LNCAP (cell line): ENCODE results near the gene POFUT1.

Source experiments
- TF ChIP-seq, protein P1 (sequence below): fragments of 450-650 bp; IDR thresholded peaks from 2 replicates; pipeline ENCODE4 v1.5.1; 2017; ENCODE audit warnings: mild to moderate bottlenecking

Gene POFUT1

DNA sequence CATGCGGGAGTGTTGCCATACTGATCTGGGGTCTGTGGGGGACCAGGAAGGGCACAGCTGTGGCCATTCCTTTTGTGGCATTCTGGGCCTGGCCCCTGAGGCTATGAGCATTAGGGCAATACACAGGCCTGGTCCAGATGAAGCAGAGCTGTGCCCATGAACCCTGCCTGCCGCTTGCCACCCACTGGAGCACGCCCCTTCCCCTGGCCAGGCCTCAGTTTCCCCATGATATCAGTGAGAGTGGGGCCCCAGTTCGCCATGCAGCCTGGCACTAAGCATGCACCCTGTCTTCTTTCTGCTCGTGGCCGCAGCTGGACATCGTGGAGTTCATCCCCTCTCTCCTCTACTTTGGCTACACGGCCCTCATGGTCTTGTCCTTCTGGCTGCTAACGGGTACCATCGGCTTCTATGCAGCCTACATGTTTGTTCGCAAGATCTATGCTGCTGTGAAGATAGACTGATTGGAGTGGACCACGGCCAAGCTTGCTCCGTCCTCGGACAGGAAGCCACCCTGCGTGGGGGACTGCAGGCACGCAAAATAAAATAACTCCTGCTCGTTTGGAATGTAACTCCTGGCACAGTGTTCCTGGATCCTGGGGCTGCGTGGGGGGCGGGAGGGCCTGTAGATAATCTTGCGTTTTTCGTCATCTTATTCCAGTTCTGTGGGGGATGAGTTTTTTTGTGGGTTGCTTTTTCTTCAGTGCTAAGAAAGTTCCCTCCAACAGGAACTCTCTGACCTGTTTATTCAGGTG lies 42.5 kb upstream of the POFUT1 start:
- TF ChIP-seq, protein P1, sequence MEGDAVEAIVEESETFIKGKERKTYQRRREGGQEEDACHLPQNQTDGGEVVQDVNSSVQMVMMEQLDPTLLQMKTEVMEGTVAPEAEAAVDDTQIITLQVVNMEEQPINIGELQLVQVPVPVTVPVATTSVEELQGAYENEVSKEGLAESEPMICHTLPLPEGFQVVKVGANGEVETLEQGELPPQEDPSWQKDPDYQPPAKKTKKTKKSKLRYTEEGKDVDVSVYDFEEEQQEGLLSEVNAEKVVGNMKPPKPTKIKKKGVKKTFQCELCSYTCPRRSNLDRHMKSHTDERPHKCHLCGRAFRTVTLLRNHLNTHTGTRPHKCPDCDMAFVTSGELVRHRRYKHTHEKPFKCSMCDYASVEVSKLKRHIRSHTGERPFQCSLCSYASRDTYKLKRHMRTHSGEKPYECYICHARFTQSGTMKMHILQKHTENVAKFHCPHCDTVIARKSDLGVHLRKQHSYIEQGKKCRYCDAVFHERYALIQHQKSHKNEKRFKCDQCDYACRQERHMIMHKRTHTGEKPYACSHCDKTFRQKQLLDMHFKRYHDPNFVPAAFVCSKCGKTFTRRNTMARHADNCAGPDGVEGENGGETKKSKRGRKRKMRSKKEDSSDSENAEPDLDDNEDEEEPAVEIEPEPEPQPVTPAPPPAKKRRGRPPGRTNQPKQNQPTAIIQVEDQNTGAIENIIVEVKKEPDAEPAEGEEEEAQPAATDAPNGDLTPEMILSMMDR = no peak

DNA sequence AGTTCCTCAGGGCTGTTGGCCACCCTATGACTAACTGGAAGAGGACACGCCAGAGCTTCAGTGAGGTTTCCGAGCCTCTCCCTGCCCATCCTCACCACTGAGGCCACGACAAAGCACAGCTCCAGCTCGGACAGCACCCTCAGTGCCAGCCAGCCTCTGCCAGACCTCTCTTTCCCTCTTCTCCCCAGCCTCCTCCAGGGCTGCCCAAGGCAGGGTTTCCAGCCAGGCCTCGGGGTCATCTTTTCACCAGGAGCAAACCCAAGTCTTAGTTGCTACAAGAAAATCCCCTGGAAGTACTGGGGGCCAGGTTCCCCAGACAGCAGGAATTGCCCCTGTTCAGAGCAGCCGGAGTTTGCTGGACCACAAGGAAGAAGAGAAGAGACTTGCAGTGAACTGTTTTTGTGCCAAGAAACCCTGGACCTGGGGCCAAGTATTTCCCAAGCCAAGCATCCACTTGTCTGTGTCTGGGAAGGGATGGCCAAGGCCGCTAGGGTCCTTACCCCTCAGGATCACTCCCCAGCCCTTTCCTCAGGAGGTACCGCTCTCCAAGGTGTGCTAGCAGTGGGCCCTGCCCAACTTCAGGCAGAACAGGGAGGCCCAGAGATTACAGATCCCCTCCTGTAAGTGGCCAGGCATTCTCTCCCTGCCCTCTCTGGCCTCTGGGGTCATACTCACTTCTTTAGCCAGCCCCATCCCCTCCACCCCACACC lies 41.7 kb upstream of the POFUT1 start:
- TF ChIP-seq, protein P1 = no peak

DNA sequence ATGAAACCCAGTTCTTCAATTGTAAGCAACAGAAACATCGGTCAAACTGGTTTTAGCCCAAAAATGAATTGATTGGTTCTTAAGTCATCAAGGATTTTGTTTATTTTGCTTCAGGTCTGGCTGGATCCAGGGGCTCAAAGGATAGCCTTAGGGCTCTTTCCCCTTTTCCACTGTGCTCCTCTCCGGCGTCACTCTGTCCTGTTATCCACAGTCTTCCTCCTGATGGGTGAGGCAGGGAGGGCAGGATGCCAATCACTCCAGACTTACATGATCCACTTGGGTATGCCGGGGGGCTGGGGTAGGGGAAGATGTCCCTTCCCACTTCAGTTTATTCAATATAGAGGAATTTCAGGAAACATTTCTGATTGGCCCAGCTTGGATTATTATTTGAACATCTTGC lies 40.1 kb upstream of the POFUT1 start:
- TF ChIP-seq, protein P1 = no peak

DNA sequence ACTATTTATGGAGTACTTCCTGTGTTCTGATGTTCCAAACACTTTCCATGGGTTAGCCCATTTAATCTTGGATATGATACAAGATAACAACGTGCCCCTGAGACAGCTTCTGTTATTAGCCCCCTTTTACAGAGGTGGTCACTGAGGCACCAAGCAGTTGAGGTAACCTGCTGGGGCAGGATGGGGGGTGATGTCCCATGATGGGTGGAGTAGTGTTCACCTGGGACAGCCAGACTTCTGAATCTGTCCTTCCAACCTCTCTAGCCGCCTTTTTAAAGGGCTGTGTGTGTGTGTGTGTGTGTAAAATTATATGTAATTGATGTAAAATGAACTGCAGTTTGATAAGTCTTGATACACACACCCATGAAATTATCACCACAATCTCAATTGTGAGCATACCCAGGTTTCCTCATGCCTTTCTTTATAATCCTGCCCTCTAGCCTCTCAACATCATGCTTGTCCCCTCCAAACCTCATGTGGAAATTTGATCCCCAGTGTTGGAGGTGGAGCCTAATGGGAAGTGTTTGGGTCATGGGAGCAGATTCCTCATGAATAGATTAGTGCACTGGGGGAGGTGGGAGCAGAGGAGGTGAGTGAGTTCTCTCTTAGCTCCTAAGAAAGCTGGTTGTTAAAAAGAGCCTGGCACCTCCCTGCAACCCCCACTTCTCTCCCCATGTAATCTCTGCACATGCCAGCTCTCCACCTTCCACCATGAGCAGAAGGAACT lies 39.3 kb upstream of the POFUT1 start:
- TF ChIP-seq, protein P1 = no peak

DNA sequence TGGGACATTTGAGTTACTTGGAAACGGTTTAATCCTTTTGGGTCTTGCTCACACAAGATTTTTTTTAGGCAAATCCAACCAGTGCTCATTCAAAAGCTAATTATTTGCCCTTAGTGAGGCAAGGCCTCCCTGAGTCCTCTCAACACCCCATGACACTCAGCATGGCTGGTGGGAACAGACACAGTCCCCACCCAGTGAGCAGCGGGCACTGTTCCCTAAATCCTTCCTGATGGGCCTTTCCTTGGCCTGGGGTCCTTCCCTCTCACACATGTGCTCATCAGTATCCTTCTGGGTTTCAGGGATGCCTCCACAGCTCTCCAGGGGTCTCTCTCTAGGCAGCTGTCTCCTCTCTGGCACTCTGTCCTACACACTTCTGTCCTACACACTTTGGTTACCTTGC lies 28.2 kb upstream of the POFUT1 start:
- TF ChIP-seq, protein P1 = no peak

DNA sequence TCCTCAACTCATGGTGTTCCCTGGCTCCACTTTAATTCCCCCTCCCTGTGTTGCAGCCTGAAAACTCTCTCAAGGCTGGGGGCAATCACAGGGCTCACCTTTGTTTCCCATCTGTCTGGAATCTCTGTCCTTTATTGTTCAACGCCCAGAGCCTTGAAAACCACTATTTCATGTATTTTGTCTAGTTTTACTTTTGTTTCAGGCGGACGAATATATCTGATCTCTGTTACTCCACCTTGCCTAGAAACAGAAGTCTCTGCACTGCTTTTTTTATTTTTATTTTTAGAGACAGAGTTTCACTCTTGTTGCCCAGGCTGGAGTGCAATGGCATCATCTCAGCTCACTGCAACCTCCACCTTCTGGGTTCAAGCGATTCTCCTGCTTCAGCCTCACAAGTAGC lies 27.7 kb upstream of the POFUT1 start:
- TF ChIP-seq, protein P1 = no peak

DNA sequence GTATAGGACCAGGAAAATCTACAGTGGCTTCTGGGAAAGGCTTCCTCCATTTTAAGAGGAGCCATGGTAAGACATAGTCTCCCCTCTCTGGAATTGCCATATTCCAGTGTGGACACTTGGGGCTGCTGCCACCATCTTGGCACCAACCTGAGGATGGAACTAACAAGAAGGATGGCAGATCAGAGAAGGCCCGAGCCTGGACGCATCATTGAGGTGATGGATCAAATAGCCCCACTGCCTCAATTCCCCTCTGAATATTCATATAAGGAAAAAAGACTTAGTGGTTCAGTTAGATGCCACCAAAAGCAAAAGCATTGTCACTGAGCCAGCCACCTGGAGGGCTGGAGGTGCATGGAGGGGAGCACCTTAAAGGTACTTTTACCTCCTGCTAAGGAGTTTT lies 26.1 kb upstream of the POFUT1 start:
- TF ChIP-seq, protein P1 = no peak
